ENCODE measurements around the gene LRR1.

DNA sequence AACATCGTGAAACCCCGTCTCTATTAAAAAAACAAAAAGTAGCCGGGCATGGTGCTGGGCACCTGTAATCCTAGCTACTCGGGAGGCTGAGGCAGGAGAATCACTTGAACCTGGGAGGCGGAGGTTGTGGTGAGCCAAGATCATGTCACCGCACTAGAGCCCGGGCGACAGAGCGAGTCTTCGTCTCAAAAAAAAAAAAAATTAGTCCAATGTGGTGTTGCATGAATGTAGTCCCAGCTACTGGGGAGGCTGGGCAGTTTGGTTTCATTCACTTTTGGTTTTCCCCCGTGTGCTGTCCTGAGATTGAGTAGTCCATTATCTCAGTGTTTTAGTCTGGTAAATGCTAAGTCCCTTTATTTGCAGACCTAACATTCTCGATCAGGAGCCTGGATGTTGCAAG, 32.0 kb upstream of the LRR1 start:
- TF ChIP-seq, protein P1, sequence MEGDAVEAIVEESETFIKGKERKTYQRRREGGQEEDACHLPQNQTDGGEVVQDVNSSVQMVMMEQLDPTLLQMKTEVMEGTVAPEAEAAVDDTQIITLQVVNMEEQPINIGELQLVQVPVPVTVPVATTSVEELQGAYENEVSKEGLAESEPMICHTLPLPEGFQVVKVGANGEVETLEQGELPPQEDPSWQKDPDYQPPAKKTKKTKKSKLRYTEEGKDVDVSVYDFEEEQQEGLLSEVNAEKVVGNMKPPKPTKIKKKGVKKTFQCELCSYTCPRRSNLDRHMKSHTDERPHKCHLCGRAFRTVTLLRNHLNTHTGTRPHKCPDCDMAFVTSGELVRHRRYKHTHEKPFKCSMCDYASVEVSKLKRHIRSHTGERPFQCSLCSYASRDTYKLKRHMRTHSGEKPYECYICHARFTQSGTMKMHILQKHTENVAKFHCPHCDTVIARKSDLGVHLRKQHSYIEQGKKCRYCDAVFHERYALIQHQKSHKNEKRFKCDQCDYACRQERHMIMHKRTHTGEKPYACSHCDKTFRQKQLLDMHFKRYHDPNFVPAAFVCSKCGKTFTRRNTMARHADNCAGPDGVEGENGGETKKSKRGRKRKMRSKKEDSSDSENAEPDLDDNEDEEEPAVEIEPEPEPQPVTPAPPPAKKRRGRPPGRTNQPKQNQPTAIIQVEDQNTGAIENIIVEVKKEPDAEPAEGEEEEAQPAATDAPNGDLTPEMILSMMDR (IDR thresholded peaks at IDR 0.05), result no peak
- no peak for TF ChIP-seq POLR2A (IDR thresholded peaks at IDR 0.05)

Data from heart left ventricle (tissue), 13 donors.